Measurements from ENCODE around the gene CPHXL. TPM values are rescaled to one million over a fixed set of nuclear protein-coding genes. Genes with fewer than 3 reads are reported as not detected.

Gene CPHXL
- total RNA-seq, 3 donors from 2014 or later: not detected

DNA sequence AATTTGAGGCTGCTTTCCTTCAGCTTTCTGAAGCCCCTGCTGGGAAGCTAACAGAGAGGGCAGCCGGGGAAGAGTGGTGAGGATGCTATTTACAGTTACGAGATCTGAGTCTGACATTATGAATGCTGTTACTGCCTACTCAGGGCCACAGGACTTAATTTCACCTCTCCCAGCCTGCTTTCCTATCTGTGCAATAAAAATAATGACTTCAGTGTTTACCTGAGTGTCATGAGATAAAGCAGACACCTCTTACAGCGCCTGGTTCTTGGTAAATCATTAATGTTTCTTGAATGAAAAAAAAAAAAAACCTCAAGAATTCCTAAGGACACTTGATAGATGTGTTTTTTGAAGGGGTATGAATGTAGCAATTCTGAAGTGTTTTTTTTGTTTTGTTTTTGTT lies 24.2 kb upstream of the CPHXL start:
- Histone ChIP-seq H3K4me3 (no peak overlapping the region), H3K36me3 (ENCODE audit: low read depth) (no peaks in the 10 kb centered on the region), H3K4me1 (ENCODE audit: low read depth) (peaks cover 5% of the 10 kb centered on the region), H3K9me3 (no peaks in the 10 kb centered on the region)
- intact Hi-C loops (cut with DNase I, micrococcal nuclease): loop anchor here in 1 of 2 donors (10.0 kb wide), 1 partner anchor 96 kb away; no protein-coding TSS in a partner anchor
- TF ChIP-seq, protein P1, sequence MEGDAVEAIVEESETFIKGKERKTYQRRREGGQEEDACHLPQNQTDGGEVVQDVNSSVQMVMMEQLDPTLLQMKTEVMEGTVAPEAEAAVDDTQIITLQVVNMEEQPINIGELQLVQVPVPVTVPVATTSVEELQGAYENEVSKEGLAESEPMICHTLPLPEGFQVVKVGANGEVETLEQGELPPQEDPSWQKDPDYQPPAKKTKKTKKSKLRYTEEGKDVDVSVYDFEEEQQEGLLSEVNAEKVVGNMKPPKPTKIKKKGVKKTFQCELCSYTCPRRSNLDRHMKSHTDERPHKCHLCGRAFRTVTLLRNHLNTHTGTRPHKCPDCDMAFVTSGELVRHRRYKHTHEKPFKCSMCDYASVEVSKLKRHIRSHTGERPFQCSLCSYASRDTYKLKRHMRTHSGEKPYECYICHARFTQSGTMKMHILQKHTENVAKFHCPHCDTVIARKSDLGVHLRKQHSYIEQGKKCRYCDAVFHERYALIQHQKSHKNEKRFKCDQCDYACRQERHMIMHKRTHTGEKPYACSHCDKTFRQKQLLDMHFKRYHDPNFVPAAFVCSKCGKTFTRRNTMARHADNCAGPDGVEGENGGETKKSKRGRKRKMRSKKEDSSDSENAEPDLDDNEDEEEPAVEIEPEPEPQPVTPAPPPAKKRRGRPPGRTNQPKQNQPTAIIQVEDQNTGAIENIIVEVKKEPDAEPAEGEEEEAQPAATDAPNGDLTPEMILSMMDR (IDR thresholded peaks at IDR 0.05): no peak
- peak; percentile 76 for ATAC-seq
- no peak for DNase-seq

- Histone ChIP-seq H3K9me3 (peaks cover 16% of the 10 kb centered on the region), H3K4me1 (ENCODE audit: low read depth) (peaks cover 5% of the 10 kb centered on the region), H3K36me3 (ENCODE audit: low read depth) (no peaks in the 10 kb centered on the region), H3K4me3 (no peak overlapping the region)
- DNase-seq (no peak), ATAC-seq (no peak)
- TF ChIP-seq, protein P1 (IDR thresholded peaks at IDR 0.05): no peak
- intact Hi-C loops (cut with DNase I, micrococcal nuclease): no loop called here
Observed at GRCh38 chr16:75746359-75746758, 20.1 kb upstream of the CPHXL start.

- intact Hi-C loops (cut with DNase I, micrococcal nuclease): no loop called here
- H3K36me3 ChIP-seq (ENCODE audit: low read depth): no peaks in the 10 kb centered on the region
- no peak overlapping the region for H3K4me3 ChIP-seq
- H3K9me3 ChIP-seq: peaks cover 18% of the 10 kb centered on the region
- TF ChIP-seq, protein P1 (IDR thresholded peaks at IDR 0.05): no peak
- no peak for DNase-seq
- ATAC-seq: no peak
- H3K4me1 ChIP-seq (ENCODE audit: low read depth): peaks cover 5% of the 10 kb centered on the region
Observed at GRCh38 chr16:75745823-75746222, 19.5 kb upstream of the CPHXL start.

- intact Hi-C loops (cut with DNase I, micrococcal nuclease): no loop called here
- Histone ChIP-seq H3K4me3 (no peak overlapping the region), H3K4me1 (ENCODE audit: low read depth) (peaks cover 4% of the 10 kb centered on the region), H3K36me3 (ENCODE audit: low read depth) (no peaks in the 10 kb centered on the region), H3K9me3 (peaks cover 22% of the 10 kb centered on the region)
- no peak for ATAC-seq
- TF ChIP-seq, protein P1 (IDR thresholded peaks at IDR 0.05): no peak
- DNase-seq: no peak
Observed at GRCh38 chr16:75745242-75745641, 19.0 kb upstream of the CPHXL start.

GRCh38 chr16:75742424-75743047 lies 16.2 kb upstream of the CPHXL start:
- intact Hi-C loops (cut with DNase I, micrococcal nuclease): no loop called here
- no peak for DNase-seq
- Histone ChIP-seq H3K36me3 (ENCODE audit: low read depth) (no peaks in the 10 kb centered on the region), H3K9me3 (peaks cover 25% of the 10 kb centered on the region), H3K4me1 (ENCODE audit: low read depth) (no peaks in the 10 kb centered on the region), H3K4me3 (no peak overlapping the region)
- TF ChIP-seq, protein P1 (IDR thresholded peaks at IDR 0.05): no peak
- no peak for ATAC-seq
